Measurements from ENCODE around the gene PLN. TPM values are rescaled to one million over a fixed set of nuclear protein-coding genes. Genes with fewer than 3 reads are reported as not detected.

PLN gene
- total and polyA plus RNA-seq, 4 donors, result 0.36 to 6.0 (median 1.9) TPM

GRCh38 chr6:118569498-118569897 is 21.4 kb downstream of the PLN start:
- no peak overlapping the region for H3K4me3 ChIP-seq (ENCODE audit: low read depth, low read length)
- DNase-seq (ENCODE audit: low read depth in 4 of 6, low spot score in 6 of 6), result no peak
- no CpG with 5 or more reads among the region's 1 CpG for WGBS (ENCODE audit: insufficient coverage)
- H3K27me3 ChIP-seq (ENCODE audit: control insufficient read depth, insufficient read depth, low read length), result no peaks in the 10 kb centered on the region
- no peaks in the 10 kb centered on the region for H3K36me3 ChIP-seq (ENCODE audit: control insufficient read depth, insufficient read depth, low read length)
- H3K9me3 ChIP-seq (ENCODE audit: control insufficient read depth, insufficient read depth, low read length), result peaks cover 5% of the 10 kb centered on the region
- H3K27ac ChIP-seq (ENCODE audit: low read depth, low read length), result no peak overlapping the region
- H3K4me1 ChIP-seq (ENCODE audit: control insufficient read depth, insufficient read depth, low read length), result no peaks in the 10 kb centered on the region

- H3K27ac ChIP-seq (ENCODE audit: low read depth, low read length), result no peak overlapping the region
- peak in 1 of 6 donors; percentile 21 for DNase-seq (ENCODE audit: low read depth in 4 of 6, low spot score in 6 of 6)
- H3K27me3 ChIP-seq (ENCODE audit: control insufficient read depth, insufficient read depth, low read length), result no peaks in the 10 kb centered on the region
- no CpG with 5 or more reads among the region's 2 CpGs for WGBS (ENCODE audit: insufficient coverage)
- H3K9me3 ChIP-seq (ENCODE audit: control insufficient read depth, insufficient read depth, low read length), result peaks cover 11% of the 10 kb centered on the region
- H3K4me3 ChIP-seq (ENCODE audit: low read depth, low read length), result no peak overlapping the region
- H3K4me1 ChIP-seq (ENCODE audit: control insufficient read depth, insufficient read depth, low read length), result no peaks in the 10 kb centered on the region
- no peaks in the 10 kb centered on the region for H3K36me3 ChIP-seq (ENCODE audit: control insufficient read depth, insufficient read depth, low read length)
These were observed 23.0 kb downstream of the PLN start for GRCh38 chr6:118571121-118571520.

GRCh38 chr6:118574051-118574865 is 26.2 kb downstream of the PLN start:
- Histone ChIP-seq H3K4me3 (ENCODE audit: low read depth, low read length) (no peak overlapping the region), H3K36me3 (ENCODE audit: control insufficient read depth, insufficient read depth, low read length) (no peaks in the 10 kb centered on the region), H3K27me3 (ENCODE audit: control insufficient read depth, insufficient read depth, low read length) (no peaks in the 10 kb centered on the region), H3K9me3 (ENCODE audit: control insufficient read depth, insufficient read depth, low read length) (peaks cover 11% of the 10 kb centered on the region), H3K4me1 (ENCODE audit: control insufficient read depth, insufficient read depth, low read length) (no peaks in the 10 kb centered on the region), H3K27ac (ENCODE audit: low read depth, low read length) (no peak overlapping the region)
- 98% methylated on average over 12 of the region's 13 CpGs for WGBS (ENCODE audit: insufficient coverage)
- DNase-seq (ENCODE audit: low read depth in 4 of 6, low spot score in 6 of 6), result no peak

DNA sequence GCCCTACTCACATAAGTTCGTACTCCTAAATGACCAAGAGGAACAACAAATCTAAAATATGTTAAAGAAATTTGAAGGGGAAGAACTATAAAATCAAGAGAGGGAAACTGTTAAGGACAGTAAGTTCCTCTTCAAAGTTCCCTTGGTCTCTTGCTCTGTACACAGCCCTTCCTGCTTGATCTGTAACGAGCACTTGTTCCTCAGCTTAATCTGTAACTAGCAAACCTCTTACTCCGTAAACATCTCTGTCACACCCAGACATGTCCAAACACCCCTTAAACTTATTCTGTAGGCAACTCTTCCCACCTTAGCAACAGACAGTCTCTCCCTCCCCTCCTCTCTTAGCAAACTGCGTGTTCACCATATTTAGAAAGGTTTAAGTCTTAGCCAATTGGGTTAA is 29.9 kb downstream of the PLN start:
- peaks cover 11% of the 10 kb centered on the region for H3K9me3 ChIP-seq (ENCODE audit: control insufficient read depth, insufficient read depth, low read length)
- no peak for DNase-seq (ENCODE audit: low read depth in 4 of 6, low spot score in 6 of 6)
- peaks cover 4% of the 10 kb centered on the region for H3K4me1 ChIP-seq (ENCODE audit: control insufficient read depth, insufficient read depth, low read length)
- H3K27me3 ChIP-seq (ENCODE audit: control insufficient read depth, insufficient read depth, low read length), result no peaks in the 10 kb centered on the region
- 70% methylated on average over 2 of the region's 4 CpGs for WGBS (ENCODE audit: insufficient coverage)
- no peaks in the 10 kb centered on the region for H3K36me3 ChIP-seq (ENCODE audit: control insufficient read depth, insufficient read depth, low read length)
- H3K27ac ChIP-seq (ENCODE audit: low read depth, low read length), result no peak overlapping the region
- H3K4me3 ChIP-seq (ENCODE audit: low read depth, low read length), result no peak overlapping the region

DNA sequence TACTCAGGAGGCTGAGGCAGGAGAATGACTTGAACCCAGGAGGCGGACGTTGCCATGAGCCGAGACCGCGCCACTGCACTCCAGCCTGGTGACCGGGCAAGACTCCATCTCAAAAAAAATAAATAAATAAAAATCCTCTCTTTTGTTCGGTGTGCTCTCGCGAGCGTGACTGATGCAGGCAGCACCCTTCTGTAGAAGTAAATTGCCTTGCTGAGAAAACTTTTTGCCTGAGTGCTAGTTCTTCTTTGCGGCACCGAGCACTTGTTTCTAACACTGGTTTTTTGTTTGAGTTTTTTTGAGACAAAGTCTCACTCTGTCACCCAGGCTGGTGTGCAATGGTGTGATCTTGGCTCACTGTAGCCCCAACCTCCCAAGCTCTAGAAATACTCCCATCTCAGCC is 30.5 kb downstream of the PLN start:
- peaks cover 11% of the 10 kb centered on the region for H3K9me3 ChIP-seq (ENCODE audit: control insufficient read depth, insufficient read depth, low read length)
- no CpG with 5 or more reads among the region's 12 CpGs for WGBS (ENCODE audit: insufficient coverage)

DNA sequence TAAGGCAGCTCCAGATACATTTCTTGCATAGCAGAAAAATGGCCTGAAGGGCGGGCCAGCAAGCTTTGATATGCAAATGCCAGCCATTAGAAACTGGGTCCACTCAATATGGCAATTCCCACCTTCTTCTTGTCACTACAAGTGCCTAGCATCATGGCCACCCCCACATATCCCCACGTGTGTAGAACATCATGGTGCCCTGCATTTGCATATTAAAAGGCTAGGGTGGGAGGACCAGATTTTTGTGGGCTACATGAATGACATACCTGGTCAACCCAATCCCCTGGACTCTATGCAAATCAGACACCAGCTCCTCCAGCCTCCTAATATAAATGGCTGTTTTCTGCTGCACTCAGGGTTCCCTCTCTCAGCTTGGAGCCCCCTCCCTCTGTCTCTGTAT is 31.7 kb downstream of the PLN start:
- 100% methylated on average over 1 of the region's 2 CpGs for WGBS (ENCODE audit: insufficient coverage)

More for the DNA sequence above, 30.5 kb downstream of the PLN start:
- Histone ChIP-seq H3K36me3 (ENCODE audit: control insufficient read depth, insufficient read depth, low read length) (no peaks in the 10 kb centered on the region), H3K4me3 (ENCODE audit: low read depth, low read length) (no peak overlapping the region), H3K4me1 (ENCODE audit: control insufficient read depth, insufficient read depth, low read length) (peaks cover 4% of the 10 kb centered on the region), H3K27me3 (ENCODE audit: control insufficient read depth, insufficient read depth, low read length) (no peaks in the 10 kb centered on the region), H3K27ac (ENCODE audit: low read depth, low read length) (no peak overlapping the region)
- DNase-seq (ENCODE audit: low read depth in 4 of 6, low spot score in 6 of 6), result no peak

GRCh38 chr6:118580585-118581419 is 32.7 kb downstream of the PLN start:
- Histone ChIP-seq H3K27ac (ENCODE audit: low read depth, low read length) (no peak overlapping the region), H3K36me3 (ENCODE audit: control insufficient read depth, insufficient read depth, low read length) (no peaks in the 10 kb centered on the region), H3K27me3 (ENCODE audit: control insufficient read depth, insufficient read depth, low read length) (no peaks in the 10 kb centered on the region), H3K9me3 (ENCODE audit: control insufficient read depth, insufficient read depth, low read length) (no peaks in the 10 kb centered on the region), H3K4me1 (ENCODE audit: control insufficient read depth, insufficient read depth, low read length) (peaks cover 4% of the 10 kb centered on the region), H3K4me3 (ENCODE audit: low read depth, low read length) (no peak overlapping the region)
- 52% methylated on average over 8 of the region's 10 CpGs for WGBS (ENCODE audit: insufficient coverage)
- peak; percentile 51 to 91 (median 68) for DNase-seq (ENCODE audit: low read depth in 4 of 6, low spot score in 6 of 6)

More for the DNA sequence above, 31.7 kb downstream of the PLN start:
- peaks cover 4% of the 10 kb centered on the region for H3K4me1 ChIP-seq (ENCODE audit: control insufficient read depth, insufficient read depth, low read length)
- H3K9me3 ChIP-seq (ENCODE audit: control insufficient read depth, insufficient read depth, low read length), result peaks cover 3% of the 10 kb centered on the region
- no peak overlapping the region for H3K27ac ChIP-seq (ENCODE audit: low read depth, low read length)
- H3K36me3 ChIP-seq (ENCODE audit: control insufficient read depth, insufficient read depth, low read length), result no peaks in the 10 kb centered on the region
- no peaks in the 10 kb centered on the region for H3K27me3 ChIP-seq (ENCODE audit: control insufficient read depth, insufficient read depth, low read length)
- H3K4me3 ChIP-seq (ENCODE audit: low read depth, low read length), result no peak overlapping the region
- DNase-seq (ENCODE audit: low read depth in 4 of 6, low spot score in 6 of 6), result no peak

DNA sequence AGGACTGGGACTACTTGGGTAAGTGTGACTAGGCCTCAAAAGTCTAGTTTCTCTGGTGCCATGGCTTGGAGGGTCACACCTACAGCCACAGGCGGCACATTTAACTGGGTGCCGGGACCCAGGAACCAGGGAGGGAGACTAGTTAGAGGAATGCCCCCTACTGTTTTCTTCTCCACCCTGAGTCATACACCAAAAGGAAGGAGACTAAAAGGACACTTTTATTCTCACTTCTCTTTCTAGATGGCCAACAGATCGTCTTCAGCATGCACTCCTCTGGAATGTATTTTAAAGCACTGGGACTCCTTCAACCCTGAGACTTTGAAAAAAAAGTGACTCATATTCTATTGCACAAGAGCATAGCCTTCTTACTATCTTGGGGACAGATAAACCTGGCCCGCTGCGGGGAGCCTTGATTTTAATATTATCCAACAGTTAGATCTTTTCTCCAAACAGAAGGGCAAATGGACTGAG is 33.4 kb downstream of the PLN start:
- Histone ChIP-seq H3K36me3 (ENCODE audit: control insufficient read depth, insufficient read depth, low read length) (no peaks in the 10 kb centered on the region), H3K27me3 (ENCODE audit: control insufficient read depth, insufficient read depth, low read length) (no peaks in the 10 kb centered on the region), H3K9me3 (ENCODE audit: control insufficient read depth, insufficient read depth, low read length) (no peaks in the 10 kb centered on the region), H3K4me3 (ENCODE audit: low read depth, low read length) (no peak overlapping the region), H3K27ac (ENCODE audit: low read depth, low read length) (no peak overlapping the region), H3K4me1 (ENCODE audit: control insufficient read depth, insufficient read depth, low read length) (peaks cover 4% of the 10 kb centered on the region)
- WGBS (ENCODE audit: insufficient coverage), result 78% methylated on average over 3 of the region's 5 CpGs
- no peak for DNase-seq (ENCODE audit: low read depth in 4 of 6, low spot score in 6 of 6)

DNA sequence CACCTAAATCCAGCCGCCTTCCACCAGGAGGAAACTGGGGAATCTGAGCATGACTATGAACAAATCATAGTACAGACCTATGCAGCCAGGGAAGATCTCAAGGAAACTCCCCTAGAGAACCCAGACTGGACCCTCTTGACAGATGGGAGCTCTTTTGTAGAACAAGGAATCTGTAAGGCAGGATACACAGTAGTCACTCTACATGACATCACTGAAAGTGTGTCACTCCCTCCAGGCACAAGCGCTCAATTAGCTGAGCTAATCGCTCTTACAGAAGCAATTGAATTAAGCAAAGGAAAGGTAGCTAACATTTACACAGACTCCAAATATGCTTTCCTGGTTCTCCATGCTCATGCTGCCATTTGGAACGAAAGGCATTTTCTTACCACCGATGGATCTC is 36.8 kb downstream of the PLN start:
- Histone ChIP-seq H3K27ac (ENCODE audit: low read depth, low read length) (no peak overlapping the region), H3K27me3 (ENCODE audit: control insufficient read depth, insufficient read depth, low read length) (no peaks in the 10 kb centered on the region), H3K36me3 (ENCODE audit: control insufficient read depth, insufficient read depth, low read length) (no peaks in the 10 kb centered on the region), H3K4me3 (ENCODE audit: low read depth, low read length) (no peak overlapping the region), H3K4me1 (ENCODE audit: control insufficient read depth, insufficient read depth, low read length) (peaks cover 4% of the 10 kb centered on the region), H3K9me3 (ENCODE audit: control insufficient read depth, insufficient read depth, low read length) (no peaks in the 10 kb centered on the region)
- peak in 1 of 6 donors; percentile 48 for DNase-seq (ENCODE audit: low read depth in 4 of 6, low spot score in 6 of 6)
- 100% methylated on average over 1 of the region's 5 CpGs for WGBS (ENCODE audit: insufficient coverage)

Data from spinal cord (tissue), 10 donors.